ENCODE measurements around the gene PLA2G15.

Gene PLA2G15

GRCh38 chr16:68237243-68238028 lies 7.7 kb upstream of the PLA2G15 start:
- H3K27me3 ChIP-seq (ENCODE audit: insufficient read depth, insufficient read length), result peaks cover 29% of the 10 kb centered on the region
- peaks cover 4% of the 10 kb centered on the region for H3K36me3 ChIP-seq (ENCODE audit: insufficient read depth, insufficient read length, low read length)
- no peaks in the 10 kb centered on the region for H3K9me3 ChIP-seq (ENCODE audit: insufficient read depth, low read length)
- peak overlapping the region; percentile 89 for H3K4me3 ChIP-seq (ENCODE audit: insufficient read length, low read depth)
- peak; percentile 99 for DNase-seq (ENCODE audit: low read depth, low spot score)
- peak overlapping the region; percentile 87 for H3K9ac ChIP-seq (ENCODE audit: insufficient read length, low read depth)
- TF ChIP-seq YY1 (IDR thresholded peaks at IDR 0.05; ENCODE audit: insufficient read depth, insufficient read length) (no peak), ZNF274 (IDR thresholded peaks at IDR 0.05; ENCODE audit: low read depth, low read length) (no peak), SUZ12 (IDR thresholded peaks at IDR 0.05; ENCODE audit: extremely low read depth, insufficient read depth, insufficient read length) (no peak)
- H3K4me1 ChIP-seq (ENCODE audit: insufficient read depth, insufficient read length), result peaks cover 11% of the 10 kb centered on the region

GRCh38 chr16:68238029-68238345 lies 7.2 kb upstream of the PLA2G15 start:
- H3K9me3 ChIP-seq (ENCODE audit: insufficient read depth, low read length), result no peaks in the 10 kb centered on the region
- H3K36me3 ChIP-seq (ENCODE audit: insufficient read depth, insufficient read length, low read length), result no peaks in the 10 kb centered on the region
- H3K4me1 ChIP-seq (ENCODE audit: insufficient read depth, insufficient read length), result peaks cover 11% of the 10 kb centered on the region
- TF ChIP-seq YY1 (IDR thresholded peaks at IDR 0.05; ENCODE audit: insufficient read depth, insufficient read length), result no peak
- no peak for TF ChIP-seq SUZ12 (IDR thresholded peaks at IDR 0.05; ENCODE audit: extremely low read depth, insufficient read depth, insufficient read length)
- TF ChIP-seq ZNF274 (IDR thresholded peaks at IDR 0.05; ENCODE audit: low read depth, low read length), result no peak
- peaks cover 31% of the 10 kb centered on the region for H3K27me3 ChIP-seq (ENCODE audit: insufficient read depth, insufficient read length)
- peak overlapping the region; percentile 42 for H3K4me3 ChIP-seq (ENCODE audit: insufficient read length, low read depth)
- peak overlapping the region; percentile 82 for H3K9ac ChIP-seq (ENCODE audit: insufficient read length, low read depth)
- no peak for DNase-seq (ENCODE audit: low read depth, low spot score)

GRCh38 chr16:68242085-68242484 lies 3.1 kb upstream of the PLA2G15 start:
- H3K9ac ChIP-seq (ENCODE audit: insufficient read length, low read depth), result no peak overlapping the region
- DNase-seq (ENCODE audit: low read depth, low spot score), result no peak
- peaks cover 37% of the 10 kb centered on the region for H3K27me3 ChIP-seq (ENCODE audit: insufficient read depth, insufficient read length)
- no peak overlapping the region for H3K4me3 ChIP-seq (ENCODE audit: insufficient read length, low read depth)
- H3K9me3 ChIP-seq (ENCODE audit: insufficient read depth, low read length), result no peaks in the 10 kb centered on the region
- H3K36me3 ChIP-seq (ENCODE audit: insufficient read depth, insufficient read length, low read length), result no peaks in the 10 kb centered on the region
- H3K4me1 ChIP-seq (ENCODE audit: insufficient read depth, insufficient read length), result peaks cover 13% of the 10 kb centered on the region
- TF ChIP-seq YY1 (IDR thresholded peaks at IDR 0.05; ENCODE audit: insufficient read depth, insufficient read length), result no peak
- no peak for TF ChIP-seq ZNF274 (IDR thresholded peaks at IDR 0.05; ENCODE audit: low read depth, low read length)

DNA sequence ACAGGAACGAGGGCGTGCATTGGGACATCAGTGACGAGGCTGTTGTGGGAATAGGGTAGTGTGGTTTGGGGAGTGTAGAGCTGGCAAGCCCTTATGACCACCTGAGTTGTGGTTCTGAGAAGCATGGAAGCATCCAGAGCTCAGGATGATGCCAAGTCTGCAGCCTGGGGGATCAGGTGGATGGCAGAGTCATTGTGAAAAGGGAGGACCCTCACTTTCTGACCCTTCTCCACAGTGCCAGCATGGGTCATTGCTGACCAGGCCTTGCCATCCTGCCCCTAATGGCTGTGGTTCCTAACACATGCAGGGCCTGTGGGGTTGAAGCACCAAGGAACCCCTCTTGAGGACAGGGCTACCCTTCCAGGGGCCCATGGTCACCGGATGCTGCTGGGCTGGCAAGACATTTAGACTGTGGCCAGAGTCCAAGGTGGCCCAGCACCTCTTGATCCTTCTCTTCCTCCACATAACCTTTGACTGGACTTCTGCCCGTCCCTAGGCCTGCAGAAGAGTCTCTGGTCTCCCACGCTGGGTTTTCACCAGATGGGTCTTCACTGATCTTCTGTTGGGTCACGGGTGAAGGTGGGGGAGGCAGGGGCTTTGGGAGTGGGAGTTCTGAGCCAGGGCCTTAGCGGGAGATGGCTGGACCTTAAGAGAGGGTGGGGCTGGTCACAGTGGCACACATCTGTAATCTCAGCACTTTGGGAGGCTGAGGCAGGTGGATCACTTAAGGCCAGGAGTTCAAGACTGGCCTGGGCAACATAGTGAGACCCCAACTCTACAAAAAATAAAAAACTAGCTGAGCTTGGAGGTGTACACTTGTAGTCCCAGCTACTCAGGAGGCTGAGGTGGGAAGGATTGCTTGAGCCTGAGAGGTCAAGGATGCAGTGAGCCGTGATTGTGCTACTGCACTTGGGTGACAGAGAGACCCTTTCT lies 2.0 kb upstream of the PLA2G15 start:
- no peaks in the 10 kb centered on the region for H3K9me3 ChIP-seq (ENCODE audit: insufficient read depth, low read length)
- no peak for DNase-seq (ENCODE audit: low read depth, low spot score)
- peaks cover 13% of the 10 kb centered on the region for H3K4me1 ChIP-seq (ENCODE audit: insufficient read depth, insufficient read length)
- TF ChIP-seq ZNF274 (IDR thresholded peaks at IDR 0.05; ENCODE audit: low read depth, low read length) (no peak), YY1 (IDR thresholded peaks at IDR 0.05; ENCODE audit: insufficient read depth, insufficient read length) (no peak), SUZ12 (IDR thresholded peaks at IDR 0.05; ENCODE audit: extremely low read depth, insufficient read depth, insufficient read length) (no peak)
- H3K36me3 ChIP-seq (ENCODE audit: insufficient read depth, insufficient read length, low read length), result no peaks in the 10 kb centered on the region
- no peak overlapping the region for H3K9ac ChIP-seq (ENCODE audit: insufficient read length, low read depth)
- H3K4me3 ChIP-seq (ENCODE audit: insufficient read length, low read depth), result no peak overlapping the region
- H3K27me3 ChIP-seq (ENCODE audit: insufficient read depth, insufficient read length), result peaks cover 39% of the 10 kb centered on the region

DNA sequence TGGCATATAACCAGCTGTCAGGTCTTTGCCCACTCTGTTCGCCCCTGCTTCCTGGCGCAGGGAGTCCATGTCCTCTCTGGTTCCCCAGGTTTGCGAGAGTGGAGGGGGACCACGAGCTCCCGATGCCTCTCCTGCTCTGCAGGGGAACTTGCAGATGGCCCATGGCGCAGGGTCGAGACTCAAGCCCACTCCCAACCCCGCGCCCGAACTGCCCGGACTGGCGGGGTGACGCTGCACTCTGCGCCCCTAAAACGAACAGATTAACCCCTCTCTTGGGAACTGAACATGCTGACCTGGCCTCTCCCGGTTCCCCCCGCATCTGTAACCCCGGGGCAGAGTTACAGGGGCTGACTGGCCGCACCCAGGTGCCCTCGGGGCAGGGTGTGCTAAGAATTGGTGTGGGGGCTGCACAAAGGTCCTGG lies 681 bp upstream of the PLA2G15 start:
- peak overlapping the region; percentile 92 for H3K4me3 ChIP-seq (ENCODE audit: insufficient read length, low read depth)
- peak overlapping the region; percentile 85 for H3K9ac ChIP-seq (ENCODE audit: insufficient read length, low read depth)
- H3K36me3 ChIP-seq (ENCODE audit: insufficient read depth, insufficient read length, low read length), result no peaks in the 10 kb centered on the region
- H3K4me1 ChIP-seq (ENCODE audit: insufficient read depth, insufficient read length), result peaks cover 13% of the 10 kb centered on the region
- no peak for DNase-seq (ENCODE audit: low read depth, low spot score)
- H3K9me3 ChIP-seq (ENCODE audit: insufficient read depth, low read length), result no peaks in the 10 kb centered on the region
- peaks cover 37% of the 10 kb centered on the region for H3K27me3 ChIP-seq (ENCODE audit: insufficient read depth, insufficient read length)
- TF ChIP-seq SUZ12 (IDR thresholded peaks at IDR 0.05; ENCODE audit: extremely low read depth, insufficient read depth, insufficient read length), result no peak
- no peak for TF ChIP-seq YY1 (IDR thresholded peaks at IDR 0.05; ENCODE audit: insufficient read depth, insufficient read length)
- TF ChIP-seq ZNF274 (IDR thresholded peaks at IDR 0.05; ENCODE audit: low read depth, low read length), result no peak

GRCh38 chr16:68246121-68246520 lies 948 bp downstream of the PLA2G15 start:
- H3K4me1 ChIP-seq (ENCODE audit: insufficient read depth, insufficient read length), result peaks cover 11% of the 10 kb centered on the region
- no peak overlapping the region for H3K4me3 ChIP-seq (ENCODE audit: insufficient read length, low read depth)
- peaks cover 8% of the 10 kb centered on the region for H3K36me3 ChIP-seq (ENCODE audit: insufficient read depth, insufficient read length, low read length)
- TF ChIP-seq ZNF274 (IDR thresholded peaks at IDR 0.05; ENCODE audit: low read depth, low read length) (no peak), YY1 (IDR thresholded peaks at IDR 0.05; ENCODE audit: insufficient read depth, insufficient read length) (no peak), SUZ12 (IDR thresholded peaks at IDR 0.05; ENCODE audit: extremely low read depth, insufficient read depth, insufficient read length) (no peak)
- H3K9me3 ChIP-seq (ENCODE audit: insufficient read depth, low read length), result no peaks in the 10 kb centered on the region
- DNase-seq (ENCODE audit: low read depth, low spot score), result no peak
- H3K27me3 ChIP-seq (ENCODE audit: insufficient read depth, insufficient read length), result peaks cover 37% of the 10 kb centered on the region
- H3K9ac ChIP-seq (ENCODE audit: insufficient read length, low read depth), result peak overlapping the region; percentile 63

GRCh38 chr16:68246666-68247065 lies 1.5 kb downstream of the PLA2G15 start:
- Histone ChIP-seq H3K4me1 (ENCODE audit: insufficient read depth, insufficient read length) (peaks cover 11% of the 10 kb centered on the region), H3K4me3 (ENCODE audit: insufficient read length, low read depth) (no peak overlapping the region), H3K27me3 (ENCODE audit: insufficient read depth, insufficient read length) (peaks cover 37% of the 10 kb centered on the region), H3K9ac (ENCODE audit: insufficient read length, low read depth) (no peak overlapping the region), H3K9me3 (ENCODE audit: insufficient read depth, low read length) (no peaks in the 10 kb centered on the region), H3K36me3 (ENCODE audit: insufficient read depth, insufficient read length, low read length) (peaks cover 8% of the 10 kb centered on the region)
- TF ChIP-seq YY1 (IDR thresholded peaks at IDR 0.05; ENCODE audit: insufficient read depth, insufficient read length), result no peak
- TF ChIP-seq ZNF274 (IDR thresholded peaks at IDR 0.05; ENCODE audit: low read depth, low read length), result no peak
- no peak for TF ChIP-seq SUZ12 (IDR thresholded peaks at IDR 0.05; ENCODE audit: extremely low read depth, insufficient read depth, insufficient read length)
- no peak for DNase-seq (ENCODE audit: low read depth, low spot score)

Data from NT2/D1 (cell line).